Nephron (organoid): ENCODE data around the gene VWDE.

Experiments
- H3K27ac Mint-ChIP-seq, 3 experiments: 2 replicates each; pipeline ENCODE4 v1.8.0; 2020; ENCODE audit warnings: mixed read lengths in 3 of 3, mild to moderate bottlenecking in 2 of 3, moderate library complexity in 1 of 3
- H3K27me3 Mint-ChIP-seq: 2 replicates; pipeline ENCODE4 v1.8.0; 2021; ENCODE audit warnings: low read depth, mild to moderate bottlenecking, moderate library complexity, mixed read lengths
- H3K36me3 Mint-ChIP-seq: 2 replicates; pipeline ENCODE4 v1.8.0; 2020; ENCODE audit warnings: low read depth, mixed read lengths
- H3K4me1 Mint-ChIP-seq: 2 replicates; pipeline ENCODE4 v1.8.0; 2020; ENCODE audit warnings: mixed read lengths
- H3K4me3 Mint-ChIP-seq, 3 experiments: 2 replicates each; pipeline ENCODE4 v1.8.0; 2020; ENCODE audit warnings: mild to moderate bottlenecking in 3 of 3, mixed read lengths in 3 of 3, moderate library complexity in 2 of 3
- H3K9me3 Mint-ChIP-seq: 2 replicates; pipeline ENCODE4 v1.8.0; 2020; ENCODE audit warnings: mixed read lengths
- CTCF ChIP-seq, 3 experiments: fragments of 200-600 bp; sonication (generic); IDR thresholded peaks; one replicate each; pipeline ENCODE4 v1.5.0; 2021; ENCODE audit warnings: antibody characterized with exemption in 3 of 3; ENCODE audit not compliant: unreplicated experiment in 3 of 3

The VWDE gene

GRCh38 chr7:12297283-12298108 is 106.2 kb downstream of the VWDE start:
- no peak overlapping the region for H3K4me3 Mint-ChIP-seq
- no peaks in the 10 kb centered on the region for H3K4me1 Mint-ChIP-seq
- H3K27me3 Mint-ChIP-seq = no peaks in the 10 kb centered on the region
- TF ChIP-seq CTCF (IDR thresholded peaks at IDR 0.05; ENCODE audit: unreplicated experiment in 3 of 3) = no peak
- no peaks in the 10 kb centered on the region for H3K9me3 Mint-ChIP-seq
- H3K36me3 Mint-ChIP-seq = no peaks in the 10 kb centered on the region
- no peak overlapping the region for H3K27ac Mint-ChIP-seq

GRCh38 chr7:12296051-12296570 is 107.6 kb downstream of the VWDE start:
- Mint-ChIP-seq H3K27ac (no peak overlapping the region), H3K4me3 (no peak overlapping the region), H3K9me3 (peaks cover 2% of the 10 kb centered on the region), H3K4me1 (no peaks in the 10 kb centered on the region), H3K27me3 (no peaks in the 10 kb centered on the region), H3K36me3 (no peaks in the 10 kb centered on the region)
- no peak for TF ChIP-seq CTCF (IDR thresholded peaks at IDR 0.05; ENCODE audit: unreplicated experiment in 3 of 3)

GRCh38 chr7:12294701-12295100 is 109.0 kb downstream of the VWDE start:
- Mint-ChIP-seq H3K4me3 (no peak overlapping the region), H3K9me3 (peaks cover 3% of the 10 kb centered on the region), H3K27ac (no peak overlapping the region), H3K36me3 (peaks cover 3% of the 10 kb centered on the region), H3K4me1 (no peaks in the 10 kb centered on the region), H3K27me3 (no peaks in the 10 kb centered on the region)
- no peak for TF ChIP-seq CTCF (IDR thresholded peaks at IDR 0.05; ENCODE audit: unreplicated experiment in 3 of 3)

- Mint-ChIP-seq H3K36me3 (peaks cover 3% of the 10 kb centered on the region), H3K4me3 (no peak overlapping the region), H3K27me3 (no peaks in the 10 kb centered on the region), H3K9me3 (peaks cover 7% of the 10 kb centered on the region), H3K4me1 (peaks cover 5% of the 10 kb centered on the region), H3K27ac (no peak overlapping the region)
- TF ChIP-seq CTCF (IDR thresholded peaks at IDR 0.05; ENCODE audit: unreplicated experiment in 3 of 3) = no peak
These were observed 111.8 kb downstream of the VWDE start for GRCh38 chr7:12291870-12292269.

GRCh38 chr7:12290761-12291160 is 112.9 kb downstream of the VWDE start:
- peaks cover 5% of the 10 kb centered on the region for H3K4me1 Mint-ChIP-seq
- H3K36me3 Mint-ChIP-seq = peaks cover 3% of the 10 kb centered on the region
- no peaks in the 10 kb centered on the region for H3K27me3 Mint-ChIP-seq
- no peak overlapping the region for H3K4me3 Mint-ChIP-seq
- H3K27ac Mint-ChIP-seq = no peak overlapping the region
- TF ChIP-seq CTCF (IDR thresholded peaks at IDR 0.05; ENCODE audit: unreplicated experiment in 3 of 3) = no peak
- H3K9me3 Mint-ChIP-seq = peaks cover 7% of the 10 kb centered on the region

GRCh38 chr7:12289996-12290395 is 113.7 kb downstream of the VWDE start:
- H3K36me3 Mint-ChIP-seq = peaks cover 3% of the 10 kb centered on the region
- H3K9me3 Mint-ChIP-seq = peaks cover 7% of the 10 kb centered on the region
- peaks cover 5% of the 10 kb centered on the region for H3K4me1 Mint-ChIP-seq

More at GRCh38 chr7:12289996-12290395, 113.7 kb downstream of the VWDE start:
- Mint-ChIP-seq H3K27ac (no peak overlapping the region), H3K4me3 (no peak overlapping the region), H3K27me3 (no peaks in the 10 kb centered on the region)
- no peak for TF ChIP-seq CTCF (IDR thresholded peaks at IDR 0.05; ENCODE audit: unreplicated experiment in 3 of 3)
